Smooth muscle cell (in vitro differentiated cells): ENCODE data around the gene SLC66A2. TPM values are rescaled to one million over a fixed set of nuclear protein-coding genes. Genes with fewer than 3 reads are reported as not detected.

Source experiments
- DNase-seq: peaks from one replicate; lab custom pipeline; 2025; ENCODE audit not compliant: unreplicated experiment; lab: John Stamatoyannopoulos, UW
- H2AFZ ChIP-seq: fragments of 200-600 bp; sonication (generic); 2 replicates; pipeline ENCODE4 v1.6.0; 2016; ENCODE audit warnings: antibody characterized with exemption, low read depth, mild to moderate bottlenecking
- H3F3A ChIP-seq: fragments of 200-600 bp; sonication (generic); 2 replicates; pipeline ENCODE4 v1.6.0; 2017; ENCODE audit warnings: antibody characterized with exemption, low read depth
- H3K27ac ChIP-seq: fragments of 200-600 bp; sonication (generic); 2 replicates; pipeline ENCODE4 v1.5.1; 2016; ENCODE audit warnings: low read depth, mild to moderate bottlenecking
- H3K27me3 ChIP-seq: fragments of 200-600 bp; sonication (generic); 2 replicates; pipeline ENCODE4 v1.6.1; 2016; ENCODE audit warnings: low read depth, mild to moderate bottlenecking
- H3K36me3 ChIP-seq: fragments of 200-600 bp; sonication (generic); 2 replicates; pipeline ENCODE4 v1.5.1; 2016; ENCODE audit warnings: low read depth
- H3K4me1 ChIP-seq: fragments of 200-600 bp; sonication (generic); 2 replicates; pipeline ENCODE4 v1.5.1; 2016; ENCODE audit warnings: low read depth
- H3K4me2 ChIP-seq: fragments of 200-600 bp; sonication (generic); 2 replicates; pipeline ENCODE4 v1.6.0; 2016; ENCODE audit warnings: mild to moderate bottlenecking
- H3K4me3 ChIP-seq: fragments of 200-600 bp; sonication (generic); 2 replicates; pipeline ENCODE4 v1.5.1; 2016; ENCODE audit warnings: mild to moderate bottlenecking
- H3K79me2 ChIP-seq: fragments of 200-600 bp; sonication (generic); 2 replicates; pipeline ENCODE4 v1.6.0; 2016; ENCODE audit warnings: low read depth, mild to moderate bottlenecking
- H3K9ac ChIP-seq: fragments of 200-600 bp; sonication (generic); 2 replicates; pipeline ENCODE4 v1.6.0; 2016; ENCODE audit warnings: low read depth
- H3K9me3 ChIP-seq: fragments of 200-600 bp; sonication (generic); replicated peaks from 2 replicates; pipeline ENCODE4 v1.5.1; 2016; ENCODE audit warnings: low read depth
- H4K20me1 ChIP-seq: fragments of 200-600 bp; sonication (generic); 2 replicates; pipeline ENCODE4 v1.6.0; 2016; ENCODE audit warnings: low read depth
- CTCF ChIP-seq: fragments of 200-600 bp; sonication (generic); IDR thresholded peaks from 2 replicates; pipeline ENCODE4 v1.5.1; 2017; ENCODE audit warnings: borderline replicate concordance, mild to moderate bottlenecking, antibody characterized with exemption; ENCODE audit not compliant: insufficient read depth, poor library complexity, severe bottlenecking
- WGBS: methylation state at CpG from one replicate; pipeline ENCODE4 v1.1.7; 2016; ENCODE audit warnings: low lambda C conversion rate; 5-methylcytosine and 5-hydroxymethylcytosine counted together
- polyA plus RNA-seq: library from polyadenylated mRNA; unstranded; fragments of >200 nt; fragmentation: Nextera tagmentation; extraction: Ambion mirVana; gene quantifications from 2 replicates; pipeline ENCODE4 v1.2.1, GENCODE V29; 2016
- total RNA-seq: library from RNA; depleted of rRNA; stranded (reverse); fragments of >200 nt; gene quantifications from 2 replicates; pipeline ENCODE4 v1.2.3, GENCODE V29; 2014

The SLC66A2 gene
- total and polyA plus RNA-seq, 2 experiments from 2014 or later = 23.6 to 37.9 TPM

- WGBS = 70% methylated on average over 18 of the region's 21 CpGs
- Histone ChIP-seq H3K4me2 (peak overlapping the region; percentile 55), H3K36me3 (no peaks in the 10 kb centered on the region), H3K9ac (no peak overlapping the region), H3K4me3 (no peak overlapping the region), H2AFZ (no peak overlapping the region), H3K4me1 (peaks cover 5% of the 10 kb centered on the region), H3F3A (peaks cover 13% of the 10 kb centered on the region), H3K27me3 (no peaks in the 10 kb centered on the region), H4K20me1 (peaks cover 29% of the 10 kb centered on the region), H3K27ac (peak overlapping the region; percentile 49), H3K9me3 (no peaks in the 10 kb centered on the region), H3K79me2 (peaks cover 2% of the 10 kb centered on the region)
- no peak for TF ChIP-seq CTCF
- no peak for DNase-seq
Measured at GRCh38 chr18:79905389-79905911, 46.0 kb downstream of the SLC66A2 start.

GRCh38 chr18:79904357-79905147 lies 46.9 kb downstream of the SLC66A2 start:
- no peak overlapping the region for H2AFZ ChIP-seq
- peaks cover 5% of the 10 kb centered on the region for H3K4me1 ChIP-seq
- peaks cover 26% of the 10 kb centered on the region for H4K20me1 ChIP-seq
- H3K4me3 ChIP-seq = no peak overlapping the region
- H3K9me3 ChIP-seq = no peaks in the 10 kb centered on the region
- DNase-seq = no peak
- peak overlapping the region; percentile 55 for H3K4me2 ChIP-seq
- WGBS = 89% methylated on average over 27 of the region's 27 CpGs
- no peaks in the 10 kb centered on the region for H3K36me3 ChIP-seq
- no peak overlapping the region for H3K9ac ChIP-seq
- H3K27ac ChIP-seq = no peak overlapping the region
- H3F3A ChIP-seq = peaks cover 13% of the 10 kb centered on the region
- H3K79me2 ChIP-seq = no peaks in the 10 kb centered on the region
- no peaks in the 10 kb centered on the region for H3K27me3 ChIP-seq
- no peak for TF ChIP-seq CTCF

- Histone ChIP-seq H3K36me3 (no peaks in the 10 kb centered on the region), H3K4me2 (no peak overlapping the region), H3K4me1 (peaks cover 5% of the 10 kb centered on the region), H3K27me3 (no peaks in the 10 kb centered on the region), H3K4me3 (no peak overlapping the region), H4K20me1 (peaks cover 26% of the 10 kb centered on the region), H3K9ac (no peak overlapping the region), H3K9me3 (no peaks in the 10 kb centered on the region), H3K79me2 (no peaks in the 10 kb centered on the region), H2AFZ (no peak overlapping the region), H3K27ac (no peak overlapping the region), H3F3A (peaks cover 13% of the 10 kb centered on the region)
- 100% methylated on average over 11 of the region's 25 CpGs for WGBS
- TF ChIP-seq CTCF = no peak
- DNase-seq = no peak
Measured at GRCh38 chr18:79903787-79904356, 47.6 kb downstream of the SLC66A2 start.
